AG04450 (cell line): ENCODE results near the gene ADI1. TPM values are rescaled to one million over a fixed set of nuclear protein-coding genes. Genes with fewer than 3 reads are reported as not detected.

Experiments
- CTCF ChIA-PET: fragments of 300-600, 350-600 bp; formaldehyde crosslinking; extraction: SDS; loops from one replicate; lab custom pipeline; 2022; ENCODE audit warnings: antibody characterized with exemption, inconsistent platforms; lab: Charles Lee
- POLR2A ChIA-PET: fragments of 350-600 bp; formaldehyde crosslinking; extraction: SDS; loops from one replicate; lab custom pipeline; 2021; ENCODE audit warnings: antibody characterized with exemption, inconsistent platforms; lab: Yijun Ruan, JAX
- DNase-seq: peaks from one replicate; pipeline ENCODE4 v3.0.0-alpha.2; 2011; ENCODE audit warnings: low read depth, low spot score
- H3K27ac ChIP-seq: one replicate; pipeline ENCODE4 v1.5.1; 2012; ENCODE audit warnings: low read depth, low read length, control low read depth
- H3K27me3 ChIP-seq: one replicate; pipeline ENCODE4 v1.6.0; 2012; ENCODE audit warnings: low read length; ENCODE audit not compliant: control insufficient read depth, insufficient read depth
- H3K4me3 ChIP-seq: 2 replicates; pipeline ENCODE4 v1.5.1; 2011; ENCODE audit warnings: mild to moderate bottlenecking, low read depth, low read length, control low read depth
- H3K9me3 ChIP-seq: 2 replicates; pipeline ENCODE4 v1.5.1; 2012; ENCODE audit warnings: low read length; ENCODE audit not compliant: control insufficient read depth, insufficient read depth
- polyA plus RNA-seq: library from polyadenylated mRNA; depleted of rRNA; stranded (reverse); fragments of >200 nt; gene quantifications from 2 replicates; pipeline ENCODE4 v1.2.3, GENCODE V29; 2011
- TF ChIP-seq, protein P1 (sequence below): IDR thresholded peaks from 2 replicates; pipeline ENCODE4 v1.5.1; 2011; ENCODE audit warnings: low read depth, low read length, control low read depth, inconsistent platforms

ADI1 gene
- polyA plus RNA-seq, 1 experiment, result 71.4 TPM

DNA sequence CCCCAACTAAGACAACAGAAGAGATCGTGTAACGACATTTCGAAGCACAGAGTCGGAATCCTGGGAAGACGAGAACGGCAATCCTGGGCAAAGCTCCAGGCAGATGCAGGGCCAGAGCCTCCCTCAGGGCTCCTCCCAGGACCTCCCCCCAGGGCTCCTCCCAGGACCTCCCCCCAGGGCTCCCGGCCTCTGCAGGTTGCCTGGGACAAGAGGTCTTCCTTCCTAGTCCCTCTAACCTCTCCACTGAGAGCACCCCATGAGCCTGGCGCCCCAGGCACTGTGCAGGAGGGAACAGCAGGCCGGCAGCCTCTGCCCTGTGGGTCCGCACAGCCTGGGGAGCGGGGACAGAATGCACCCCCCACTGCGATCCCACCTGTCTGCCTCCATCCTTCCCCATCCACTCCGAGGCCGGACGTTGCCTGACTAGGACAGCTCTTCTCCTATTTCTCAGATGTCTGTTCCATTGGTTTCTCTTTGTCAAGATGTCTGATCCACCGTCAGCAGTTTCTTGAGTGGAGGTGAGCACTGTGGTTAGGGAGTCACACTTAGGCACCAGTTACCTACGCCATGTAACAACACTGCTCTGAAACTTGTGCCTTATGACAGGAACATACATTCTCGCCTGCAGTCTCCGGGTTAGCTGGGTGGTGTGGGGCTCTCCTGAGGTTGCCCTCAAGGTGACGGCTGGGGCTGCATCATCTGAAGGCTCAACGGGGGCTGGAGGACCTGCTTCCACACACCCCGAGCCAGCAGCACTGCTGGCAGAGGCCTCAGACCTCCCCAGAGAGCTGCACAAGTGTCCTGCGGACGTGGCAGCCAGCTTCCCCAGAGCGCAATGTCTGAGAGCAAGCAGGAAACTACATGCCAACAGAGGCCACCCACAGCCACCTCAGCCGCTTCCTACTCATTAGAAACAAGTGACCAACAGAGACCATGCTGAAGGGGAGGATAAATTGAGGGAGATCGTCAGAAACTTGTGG, 28.9 kb downstream of the ADI1 start:
- no peak overlapping the region for H3K4me3 ChIP-seq
- H3K27me3 ChIP-seq, result no peaks in the 10 kb centered on the region
- ChIA-PET CTCF (interaction anchor here (1.4 kb wide), 1 partner anchor 66 kb away, joined by 4 read pairs; no protein-coding TSS in a partner anchor), POLR2A (interaction anchor here (0.6 kb wide), 1 partner anchor 316 kb away, joined by 3 read pairs; no protein-coding TSS in a partner anchor)
- TF ChIP-seq, protein P1, sequence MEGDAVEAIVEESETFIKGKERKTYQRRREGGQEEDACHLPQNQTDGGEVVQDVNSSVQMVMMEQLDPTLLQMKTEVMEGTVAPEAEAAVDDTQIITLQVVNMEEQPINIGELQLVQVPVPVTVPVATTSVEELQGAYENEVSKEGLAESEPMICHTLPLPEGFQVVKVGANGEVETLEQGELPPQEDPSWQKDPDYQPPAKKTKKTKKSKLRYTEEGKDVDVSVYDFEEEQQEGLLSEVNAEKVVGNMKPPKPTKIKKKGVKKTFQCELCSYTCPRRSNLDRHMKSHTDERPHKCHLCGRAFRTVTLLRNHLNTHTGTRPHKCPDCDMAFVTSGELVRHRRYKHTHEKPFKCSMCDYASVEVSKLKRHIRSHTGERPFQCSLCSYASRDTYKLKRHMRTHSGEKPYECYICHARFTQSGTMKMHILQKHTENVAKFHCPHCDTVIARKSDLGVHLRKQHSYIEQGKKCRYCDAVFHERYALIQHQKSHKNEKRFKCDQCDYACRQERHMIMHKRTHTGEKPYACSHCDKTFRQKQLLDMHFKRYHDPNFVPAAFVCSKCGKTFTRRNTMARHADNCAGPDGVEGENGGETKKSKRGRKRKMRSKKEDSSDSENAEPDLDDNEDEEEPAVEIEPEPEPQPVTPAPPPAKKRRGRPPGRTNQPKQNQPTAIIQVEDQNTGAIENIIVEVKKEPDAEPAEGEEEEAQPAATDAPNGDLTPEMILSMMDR, result no peak
- H3K27ac ChIP-seq, result no peak overlapping the region
- peaks cover 14% of the 10 kb centered on the region; the same call in 1 of the 2 replicates for H3K9me3 ChIP-seq
- DNase-seq, result no peak

DNA sequence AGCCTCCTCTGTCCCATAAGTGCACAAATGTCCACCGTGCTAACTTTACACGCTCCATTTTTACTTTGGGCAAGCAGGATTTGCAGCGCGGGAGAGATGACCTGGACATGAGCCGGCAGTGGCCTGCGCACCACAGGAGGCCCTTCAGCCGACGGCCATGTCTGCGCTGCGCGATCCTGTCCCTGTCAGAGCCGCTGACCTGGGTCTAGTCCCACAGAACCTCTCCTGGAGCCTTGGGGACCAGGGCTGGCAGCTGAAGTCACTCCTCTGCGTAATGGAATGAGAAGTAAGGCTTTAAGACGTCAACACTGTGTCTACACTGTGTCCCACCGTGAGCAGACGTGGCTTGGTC, 29.6 kb downstream of the ADI1 start:
- TF ChIP-seq, protein P1, result no peak
- no peak for DNase-seq
- no peak overlapping the region for H3K4me3 ChIP-seq
- ChIA-PET POLR2A (no interaction called here), CTCF (interaction anchor here (1.4 kb wide), 1 partner anchor 66 kb away, joined by 4 read pairs; no protein-coding TSS in a partner anchor)
- H3K27ac ChIP-seq, result no peak overlapping the region
- H3K27me3 ChIP-seq, result no peaks in the 10 kb centered on the region
- H3K9me3 ChIP-seq, result peaks cover 14% of the 10 kb centered on the region; the same call in 1 of the 2 replicates

DNA sequence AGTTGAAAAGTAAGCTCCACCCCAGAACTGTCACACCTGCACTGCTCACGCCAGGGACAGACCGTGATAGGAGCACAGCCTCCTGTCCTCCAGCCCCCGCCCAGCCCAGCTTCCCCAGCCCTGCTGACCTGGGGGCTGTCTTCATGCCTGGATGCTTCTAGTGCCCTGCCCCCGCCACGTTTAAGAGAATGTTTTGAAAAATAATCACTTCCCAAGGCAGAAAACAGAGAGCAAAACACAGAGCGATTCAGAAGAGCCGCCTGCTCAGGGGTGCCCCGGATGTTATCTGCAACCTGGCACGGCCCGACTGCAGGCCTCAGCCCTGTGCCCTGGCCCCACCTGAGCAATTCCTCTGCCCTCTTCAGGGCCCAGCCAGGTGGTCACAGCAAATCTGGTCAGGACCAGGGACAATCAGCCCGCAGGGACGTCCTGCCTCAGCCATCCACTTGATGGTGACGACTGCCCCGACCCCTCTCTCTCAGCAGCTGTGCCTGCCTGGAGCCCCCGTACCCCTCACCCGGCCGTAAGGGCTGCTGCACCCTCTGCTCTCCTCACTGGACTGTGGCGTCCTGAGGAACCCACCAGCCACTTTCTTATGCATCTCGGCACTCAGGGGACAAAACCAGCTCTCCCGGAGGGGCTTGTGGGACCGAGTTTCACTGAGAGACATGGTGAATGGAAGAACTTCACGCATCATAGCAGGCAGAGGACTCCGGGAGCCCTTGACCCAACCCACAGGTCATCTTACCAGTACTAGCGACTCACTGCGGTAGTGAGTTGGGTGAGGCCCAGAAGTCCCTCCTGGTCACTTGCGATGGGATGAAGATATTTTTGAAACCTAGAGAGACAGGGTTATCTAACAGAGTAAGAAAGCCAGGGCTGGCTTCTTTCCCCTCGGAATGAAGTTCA, 30.2 kb downstream of the ADI1 start:
- POLR2A ChIA-PET, result no interaction called here
- TF ChIP-seq, protein P1, result no peak
- DNase-seq, result no peak

DNA sequence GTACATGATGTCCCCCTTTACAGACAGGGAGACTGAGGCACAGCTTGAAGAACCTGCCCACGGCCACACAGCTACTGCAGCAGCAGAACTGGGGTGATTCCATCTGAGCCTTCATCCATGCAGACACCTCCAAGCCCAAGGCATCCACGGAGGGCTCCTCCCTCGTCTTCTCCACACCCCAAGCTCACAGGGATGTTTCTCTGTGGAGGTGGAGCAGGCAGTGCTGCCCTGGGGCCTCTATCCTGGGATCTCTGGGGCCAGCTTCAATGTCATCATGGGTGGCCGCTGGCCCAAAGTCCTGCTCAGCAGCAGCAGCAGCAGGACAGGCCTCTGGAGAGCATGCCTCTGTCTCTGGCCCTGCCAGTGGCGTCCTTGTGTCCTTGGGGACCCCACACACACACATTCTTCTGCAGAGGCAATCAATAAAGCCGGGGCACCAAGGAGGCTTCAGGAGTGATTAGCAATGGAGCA, 31.2 kb downstream of the ADI1 start:
- Histone ChIP-seq H3K27me3 (no peaks in the 10 kb centered on the region), H3K9me3 (peaks cover 18% of the 10 kb centered on the region; the same call in 1 of the 2 replicates), H3K27ac (no peak overlapping the region), H3K4me3 (no peak overlapping the region)
- ChIA-PET CTCF (interaction anchor here (0.6 kb wide), 1 partner anchor 945 kb away, joined by 3 read pairs; no protein-coding TSS in a partner anchor), POLR2A (no interaction called here)
- DNase-seq, result no peak
- TF ChIP-seq, protein P1, result no peak

More for the DNA sequence above, 30.2 kb downstream of the ADI1 start:
- CTCF ChIA-PET, result interaction anchor here (0.6 to 1.4 kb wide), 2 partner anchors 65 to 946 kb away, joined by 3 to 4 read pairs; no protein-coding TSS in a partner anchor
- Histone ChIP-seq H3K27ac (no peak overlapping the region), H3K4me3 (no peak overlapping the region), H3K27me3 (no peaks in the 10 kb centered on the region), H3K9me3 (peaks cover 14% of the 10 kb centered on the region; the same call in 1 of the 2 replicates)
